SK-N-SH (cell line): ENCODE measurements around the gene MAP1B. TPM values are rescaled to one million over a fixed set of nuclear protein-coding genes. Genes with fewer than 3 reads are reported as not detected.
A peak's percentile ranks its signal among the peaks of the same experiment; 100 is the strongest.

Experiments used
- CTCF ChIA-PET: fragments of 300-600, 350-600 bp; formaldehyde crosslinking; extraction: SDS; loops from one replicate; lab custom pipeline; 2021; lab: Yijun Ruan, JAX
- POLR2A ChIA-PET: fragments of 350-600 bp; sonication (Branson Sonifier 250); formaldehyde crosslinking; extraction: SDS; loops from one replicate; lab custom pipeline; 2020; ENCODE audit warnings: antibody characterized with exemption, inconsistent platforms; lab: Yijun Ruan, JAX
- DNase-seq: peaks from one replicate; pipeline ENCODE4 v3.0.0; 2012
- H2AFZ ChIP-seq: fragments of 200-600 bp; sonication (generic); 2 replicates; pipeline ENCODE4 v1.8.1; 2016; ENCODE audit warnings: antibody characterized with exemption, mild to moderate bottlenecking, low read depth
- H3F3A ChIP-seq: fragments of 200-600 bp; sonication (generic); replicated peaks from 2 replicates; pipeline ENCODE3; 2016; ENCODE audit warnings: antibody characterized with exemption, mild to moderate bottlenecking; ENCODE audit not compliant: insufficient read depth
- H3K27ac ChIP-seq, 2 experiments: fragments of 200-500 bp in 1 of 2; fragments of 200-600 bp in 1 of 2; sonication (Bioruptor generic) in 1 of 2; sonication (generic), shearing (Covaris generic) in 1 of 2; 2 replicates each; pipeline versions ENCODE4 v1.5.1 to v1.6.1; 2014 to 2016; ENCODE audit warnings: low read depth in 2 of 2, inconsistent platforms in 1 of 2, low read length in 1 of 2, mild to moderate bottlenecking in 1 of 2, mixed read lengths in 1 of 2
- H3K27me3 ChIP-seq: fragments of 200-600 bp; sonication (generic), shearing (Covaris generic); 2 replicates; pipeline ENCODE4 v1.6.1; 2016; ENCODE audit warnings: mixed run types; ENCODE audit not compliant: insufficient read depth
- H3K36me3 ChIP-seq, 2 experiments: fragments of 200-500 bp in 1 of 2; fragments of 200-600 bp in 1 of 2; sonication (Bioruptor generic) in 1 of 2; sonication (generic) in 1 of 2; replicated peaks in 1 of 2; 2 replicates each; pipeline versions ENCODE3 to v1.5.1; 2014 to 2016; ENCODE audit warnings: low read length in 1 of 2, mild to moderate bottlenecking in 1 of 2; ENCODE audit not compliant: insufficient read depth in 2 of 2, control insufficient read depth in 1 of 2
- H3K4me1 ChIP-seq, 2 experiments: fragments of 200-500 bp in 1 of 2; fragments of 200-600 bp in 1 of 2; sonication (Bioruptor generic) in 1 of 2; sonication (generic), shearing (Covaris generic) in 1 of 2; 2 replicates each; pipeline versions ENCODE4 v1.5.1 to v1.6.1; 2014 to 2016; ENCODE audit warnings: low read depth in 1 of 2, low read length in 1 of 2, mixed run types in 1 of 2; ENCODE audit not compliant: insufficient read depth in 2 of 2, control insufficient read depth in 1 of 2
- H3K4me2 ChIP-seq: fragments of 200-600 bp; sonication (generic), shearing (Covaris generic); 2 replicates; pipeline ENCODE4 v1.6.1; 2017; ENCODE audit warnings: mixed run types
- H3K4me3 ChIP-seq, 2 experiments: fragments of 200-500 bp in 1 of 2; fragments of 200-600 bp in 1 of 2; sonication (Bioruptor generic) in 1 of 2; sonication (generic), shearing (Covaris generic) in 1 of 2; 2 replicates each; pipeline versions ENCODE4 v1.5.1 to v1.8.1; 2014 to 2016; ENCODE audit warnings: low read depth in 2 of 2, inconsistent platforms in 1 of 2, low read length in 1 of 2, mild to moderate bottlenecking in 1 of 2, mixed read lengths in 1 of 2, moderate library complexity in 1 of 2
- H3K79me2 ChIP-seq: fragments of 200-600 bp; sonication (generic); 2 replicates; pipeline ENCODE4 v1.8.1; 2017; ENCODE audit warnings: mild to moderate bottlenecking; ENCODE audit not compliant: insufficient read depth
- H3K9ac ChIP-seq: fragments of 200-600 bp; sonication (generic); 2 replicates; pipeline ENCODE4 v1.6.1; 2017; ENCODE audit warnings: mixed run types
- H3K9me2 ChIP-seq: fragments of 200-600 bp; sonication (generic); 2 replicates; pipeline ENCODE4 v1.6.1; 2017; ENCODE audit warnings: mixed run types
- H3K9me3 ChIP-seq: fragments of 200-600 bp; sonication (generic); 2 replicates; pipeline ENCODE4 v1.6.1; 2017; ENCODE audit warnings: mixed run types, mild to moderate bottlenecking, moderate library complexity
- H4K20me1 ChIP-seq: fragments of 200-600 bp; sonication (generic); 2 replicates; pipeline ENCODE4 v1.6.1; 2017; ENCODE audit warnings: mild to moderate bottlenecking, mixed run types; ENCODE audit not compliant: insufficient read depth
- ELF1 ChIP-seq: IDR thresholded peaks from 2 replicates; pipeline ENCODE4 v1.4.0; 2012
- EP300 ChIP-seq, 2 experiments: IDR thresholded peaks; 2 replicates each; pipeline versions ENCODE4 v1.4.0 to v1.6.1; 2012; ENCODE audit warnings: borderline replicate concordance in 1 of 2, low read depth in 1 of 2, low read length in 1 of 2
- FOXM1 ChIP-seq: IDR thresholded peaks from 2 replicates; pipeline ENCODE4 v1.4.0; 2012; ENCODE audit warnings: low read depth, mild to moderate bottlenecking
- NRF1 ChIP-seq: IDR thresholded peaks from 2 replicates; pipeline ENCODE4 v1.6.1; 2012; ENCODE audit warnings: low read depth, mild to moderate bottlenecking, low read length
- REST ChIP-seq: IDR thresholded peaks from 2 replicates; pipeline ENCODE4 v1.6.1; 2012; ENCODE audit warnings: mild to moderate bottlenecking, low read depth, low read length, moderate library complexity
- RFX5 ChIP-seq: IDR thresholded peaks from 2 replicates; pipeline ENCODE4 v1.6.1; 2012; ENCODE audit warnings: mild to moderate bottlenecking, improper control_type of control experiment, low read length
- SIN3A ChIP-seq: IDR thresholded peaks from 2 replicates; pipeline ENCODE4 v1.6.1; 2012; ENCODE audit warnings: low read depth, mild to moderate bottlenecking, low read length, moderate library complexity, borderline replicate concordance
- TAF1 ChIP-seq: IDR thresholded peaks from 2 replicates; pipeline ENCODE4 v1.6.1; 2012; ENCODE audit warnings: low read depth, mild to moderate bottlenecking, low read length, moderate library complexity, borderline replicate concordance
- TCF12 ChIP-seq: IDR thresholded peaks from 2 replicates; pipeline ENCODE4 v1.4.0; 2012
- USF1 ChIP-seq: IDR thresholded peaks from 2 replicates; pipeline ENCODE4 v1.4.0; 2012; ENCODE audit warnings: low read depth, borderline replicate concordance
- ZBTB33 ChIP-seq: IDR thresholded peaks from 2 replicates; pipeline ENCODE4 v1.4.0; 2012; ENCODE audit warnings: low read depth, borderline replicate concordance
- WGBS: methylation state at CpG from one replicate; pipeline ENCODE4 v1.1.6; 2017; ENCODE audit warnings: low lambda C conversion rate; 5-methylcytosine and 5-hydroxymethylcytosine counted together
- polyA plus RNA-seq, 3 experiments: library from polyadenylated mRNA; depleted of rRNA; stranded (reverse); fragments of >200 nt; gene quantifications; 2 replicates each; pipeline ENCODE4 v1.2.3, GENCODE V29; 2012

Gene MAP1B
- polyA plus RNA-seq, 1 of the 3 experiments (the other 2 are of a cell fraction): 47.5 TPM

GRCh38 chr5:72209147-72210115 is 102.2 kb downstream of the MAP1B start:
- ChIA-PET POLR2A (no interaction called here), CTCF (interaction anchor here (1.7 kb wide), 1 partner anchor 15 kb away, joined by 6 read pairs; no protein-coding TSS in a partner anchor)
- Histone ChIP-seq H3K9me2 (no peaks in the 10 kb centered on the region), H3K4me2 (peak overlapping the region; percentile 53), H3K79me2 (peaks cover 31% of the 10 kb centered on the region), H3K4me1 (peaks cover 20 to 73% of the 10 kb centered on the region in 2 experiments), H3K27ac (peak overlapping the region; percentile 60 to 94), H3F3A (peaks cover 92% of the 10 kb centered on the region), H3K9me3 (no peaks in the 10 kb centered on the region), H3K9ac (no peak overlapping the region), H3K4me3 (no peak overlapping the region; a peak in 1 of 4 replicates), H3K27me3 (no peaks in the 10 kb centered on the region), H3K36me3 (peaks cover 50 to 53% of the 10 kb centered on the region in 2 experiments), H4K20me1 (peaks cover 24% of the 10 kb centered on the region), H2AFZ (no peak overlapping the region)
- TF ChIP-seq TCF12 (no peak), ZBTB33 (no peak), EP300 (IDR thresholded peaks at IDR 0.05; ENCODE audit: borderline replicate concordance in 1 of 2, low read depth in 1 of 2, low read length in 1 of 2) (no peak), FOXM1 (no peak), NRF1 (no peak), USF1 (no peak)
- no peak for DNase-seq
- WGBS: 87% methylated on average over 10 of the region's 10 CpGs

GRCh38 chr5:72210888-72211678 is 103.8 kb downstream of the MAP1B start:
- Histone ChIP-seq H3K27me3 (no peaks in the 10 kb centered on the region), H3K4me3 (peak overlapping the region in 1 of 2 experiments; percentile 18; a peak in 2 of 4 replicates), H3K79me2 (peaks cover 14% of the 10 kb centered on the region; the same call in 1 of the 2 replicates), H3F3A (peaks cover 79% of the 10 kb centered on the region), H2AFZ (no peak overlapping the region), H4K20me1 (peaks cover 8% of the 10 kb centered on the region), H3K9me2 (no peaks in the 10 kb centered on the region), H3K27ac (peak overlapping the region; percentile 83 to 94), H3K36me3 (peaks cover 34 to 36% of the 10 kb centered on the region in 2 experiments), H3K9me3 (no peaks in the 10 kb centered on the region), H3K4me2 (peak overlapping the region; percentile 53), H3K9ac (peak overlapping the region; percentile 52; the same call in 1 of the 2 replicates), H3K4me1 (peaks cover 20 to 57% of the 10 kb centered on the region in 2 experiments)
- ChIA-PET CTCF (no interaction called here), POLR2A (no interaction called here)
- WGBS: 47% methylated on average over 6 of the region's 6 CpGs
- no peak for DNase-seq
- peak in 1 of 2 experiments; percentile 49; a peak in 1 of 4 replicates for TF ChIP-seq EP300 (IDR thresholded peaks at IDR 0.05; ENCODE audit: borderline replicate concordance in 1 of 2, low read depth in 1 of 2, low read length in 1 of 2)
- TF ChIP-seq USF1: no peak
- TF ChIP-seq ZBTB33: no peak
- no peak for TF ChIP-seq TAF1
- 0 out of 2 replicates have a peak, but pooled peaks have one; percentile 45 for TF ChIP-seq SIN3A
- no peak for TF ChIP-seq ELF1
- TF ChIP-seq RFX5: no peak
- no peak for TF ChIP-seq REST
